ENCODE measurements around the gene C1QA.

DNA sequence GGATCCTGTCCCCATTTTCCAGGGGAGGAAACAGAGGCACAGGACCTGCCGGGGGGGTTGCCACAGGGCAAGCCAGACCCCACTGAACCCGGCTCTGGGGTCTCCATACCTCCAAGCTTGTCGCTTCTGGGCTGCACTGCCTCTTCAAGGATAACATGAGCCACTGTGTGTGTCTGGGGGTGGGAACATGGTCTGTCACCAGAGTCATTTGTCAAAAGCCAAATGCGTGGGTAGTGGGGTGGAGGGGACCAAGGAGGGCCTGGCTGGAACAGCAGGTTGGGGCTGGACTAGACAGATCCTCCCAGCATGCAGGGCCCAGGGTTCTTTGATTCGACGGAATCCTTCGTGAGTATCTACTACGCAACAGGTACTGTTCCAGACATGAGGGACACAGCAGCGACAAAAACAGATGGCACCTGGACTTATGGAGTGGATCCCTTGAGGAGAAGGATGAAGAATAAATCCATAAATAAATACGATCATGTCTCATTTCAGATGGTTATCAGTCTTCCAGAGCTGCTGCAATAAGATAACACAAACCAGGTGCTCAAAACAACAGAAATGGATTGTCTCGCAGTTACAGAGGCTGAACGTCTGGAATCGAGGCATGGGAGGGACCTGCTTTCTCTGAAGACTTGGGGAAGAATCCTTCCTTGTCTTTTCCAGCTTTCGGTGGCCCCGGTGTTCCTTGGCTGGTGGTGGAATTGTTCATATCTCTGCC is 45.3 kb downstream of the C1QA start:
- TF ChIP-seq CTCF (IDR thresholded peaks at IDR 0.05) (no peak), POLR2A (IDR thresholded peaks at IDR 0.05) (no peak)
